ENCODE measurements around the gene EDARADD.

- TF ChIP-seq CTCF (IDR thresholded peaks at IDR 0.05) (no peak), POLR2A (IDR thresholded peaks at IDR 0.05) (no peak)
Measured at GRCh38 chr1:236467327-236467641, 73.2 kb downstream of the EDARADD start.

Measured in thyroid gland (tissue), 4 donors.